HG03045 (cell line): ENCODE data around the gene EEF1AKMT4.
"Not testable (repeated sequence)": the region's sequence is repeated elsewhere in the genome, so short reads cannot be mapped to it uniquely, and the experiment has no call there.

ENCODE experiments used
- ATAC-seq: cut with Tn5 transposase; IDR thresholded peaks from one replicate; pipeline ENCODE4 v1.9.1; 2021; ENCODE audit warnings: mild to moderate bottlenecking, moderate library complexity; ENCODE audit not compliant: unreplicated experiment

EEF1AKMT4 gene

DNA sequence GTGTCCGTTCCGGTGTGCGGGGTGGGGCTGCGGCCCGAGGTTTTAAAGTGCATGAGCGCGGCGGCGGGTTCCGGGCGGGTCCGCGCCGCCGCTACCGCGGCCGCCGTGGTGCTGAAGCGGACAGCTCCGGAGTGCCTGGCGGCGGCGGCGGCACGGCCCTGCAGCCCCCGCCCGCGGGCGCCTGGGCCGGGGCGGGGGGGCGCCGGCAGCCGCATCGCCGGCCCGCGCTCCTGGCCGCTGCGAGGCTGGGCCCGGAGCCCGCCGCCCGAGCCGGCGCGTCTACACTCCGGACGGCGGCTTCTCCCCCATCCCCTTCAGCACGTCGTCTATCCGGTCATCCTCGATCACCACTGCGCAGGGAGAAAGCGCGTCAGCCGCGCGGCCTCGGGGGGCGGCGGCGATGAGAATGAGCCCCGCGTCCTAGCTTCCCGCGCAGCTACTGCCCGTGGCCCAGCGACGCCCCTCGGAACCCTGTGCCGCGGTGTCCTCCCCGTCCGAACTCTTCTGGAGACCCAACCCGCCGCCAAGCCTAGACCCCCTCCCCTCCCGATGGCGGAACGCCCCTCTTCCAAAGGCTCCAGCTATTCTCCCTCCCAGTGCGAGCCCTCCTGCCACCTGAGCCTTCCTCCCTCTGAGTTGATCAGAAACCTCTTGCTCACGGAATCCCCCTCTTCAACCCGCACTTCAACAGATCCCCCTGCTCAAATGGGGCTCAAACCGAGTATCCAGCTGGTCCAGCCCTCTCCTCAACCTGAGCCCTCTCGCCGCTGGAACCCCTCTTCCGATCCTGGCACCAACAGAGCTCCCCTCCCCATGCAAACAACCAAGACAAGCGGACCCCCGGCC lies 10.6 kb downstream of the EEF1AKMT4 start:
- ATAC-seq, result no peak

- ATAC-seq, result no peak
Observed at GRCh38 chr3:184260724-184261269, 11.3 kb downstream of the EEF1AKMT4 start.

GRCh38 chr3:184261270-184261853 lies 11.9 kb downstream of the EEF1AKMT4 start, which contains the start of gene CAMK2N2:
CAMK2N2 (minus strand) TSS chr3:184261553; CDS start chr3:184261285, 268 bp downstream.
- no peak for ATAC-seq

GRCh38 chr3:184261854-184262763 lies 12.6 kb downstream of the EEF1AKMT4 start:
- no peak for ATAC-seq

GRCh38 chr3:184262764-184263179 lies 13.3 kb downstream of the EEF1AKMT4 start:
- no peak for ATAC-seq

- not testable (repeated sequence) for ATAC-seq
Observed at GRCh38 chr3:184267249-184267648, 17.8 kb downstream of the EEF1AKMT4 start.

DNA sequence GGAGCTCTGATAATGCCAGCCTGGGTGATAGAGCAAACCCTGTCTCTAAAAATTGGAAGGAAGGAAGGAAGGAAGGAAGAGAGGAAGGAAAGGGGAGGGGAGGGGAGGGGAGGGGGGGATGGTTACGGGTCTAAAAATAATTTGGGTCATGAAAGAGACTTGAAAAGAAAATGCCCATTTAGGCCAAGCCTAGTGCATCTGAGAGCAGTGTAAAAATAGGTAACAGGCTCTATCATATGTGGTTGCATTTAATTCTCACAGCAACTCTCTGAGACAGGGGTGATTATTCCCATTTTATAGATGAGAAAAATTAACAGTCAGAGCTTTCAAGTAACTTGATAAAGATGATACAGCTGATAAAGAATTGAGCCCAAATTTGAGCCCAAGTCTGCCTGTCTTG lies 22.8 kb downstream of the EEF1AKMT4 start:
- no peak for ATAC-seq

DNA sequence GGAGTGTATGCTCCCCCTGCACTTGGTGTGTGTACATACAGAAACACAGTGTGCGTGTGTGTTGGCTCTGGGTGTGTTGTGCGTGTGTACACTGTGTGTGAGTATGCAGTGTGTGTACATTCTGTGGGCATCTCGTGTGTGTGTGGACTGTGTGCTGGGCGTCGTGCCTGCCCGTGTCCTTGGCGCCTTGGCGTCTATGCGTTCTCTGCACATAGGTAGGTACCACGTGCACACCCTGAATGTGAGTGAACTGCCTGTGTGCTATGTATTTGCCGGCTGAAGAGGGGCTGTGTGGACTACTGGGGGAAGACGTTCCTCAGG lies 25.9 kb downstream of the EEF1AKMT4 start:
- ATAC-seq, result no peak

GRCh38 chr3:184275961-184276910 lies 26.8 kb downstream of the EEF1AKMT4 start, which contains the start of gene ECE2:
ECE2 (plus strand) TSS chr3:184276022; CDS start chr3:184276154, 132 bp downstream.
- ATAC-seq, result no peak

- no peak for ATAC-seq
Observed at GRCh38 chr3:184277366-184277765, 27.9 kb downstream of the EEF1AKMT4 start.

GRCh38 chr3:184282941-184283340 lies 33.5 kb downstream of the EEF1AKMT4 start:
- no peak for ATAC-seq

DNA sequence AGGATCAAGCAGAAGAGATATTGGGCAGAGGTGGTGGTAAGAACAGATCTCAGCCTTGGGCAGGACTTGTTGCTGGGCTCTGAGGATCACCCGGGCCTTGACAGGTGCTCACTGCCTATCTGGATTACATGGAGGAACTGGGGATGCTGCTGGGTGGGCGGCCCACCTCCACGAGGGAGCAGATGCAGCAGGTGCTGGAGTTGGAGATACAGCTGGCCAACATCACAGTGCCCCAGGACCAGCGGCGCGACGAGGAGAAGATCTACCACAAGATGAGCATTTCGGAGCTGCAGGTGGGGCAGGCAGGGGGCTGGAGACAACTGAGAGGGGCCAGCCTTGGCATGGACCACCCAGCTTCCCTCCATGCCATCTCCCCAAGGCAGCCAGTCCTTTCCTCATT lies 34.2 kb downstream of the EEF1AKMT4 start:
- ATAC-seq, result no peak

- no peak for ATAC-seq
Observed at GRCh38 chr3:184284696-184285095, 35.2 kb downstream of the EEF1AKMT4 start.

- ATAC-seq, result no peak
Observed at GRCh38 chr3:184289426-184289938, 40.0 kb downstream of the EEF1AKMT4 start.

DNA sequence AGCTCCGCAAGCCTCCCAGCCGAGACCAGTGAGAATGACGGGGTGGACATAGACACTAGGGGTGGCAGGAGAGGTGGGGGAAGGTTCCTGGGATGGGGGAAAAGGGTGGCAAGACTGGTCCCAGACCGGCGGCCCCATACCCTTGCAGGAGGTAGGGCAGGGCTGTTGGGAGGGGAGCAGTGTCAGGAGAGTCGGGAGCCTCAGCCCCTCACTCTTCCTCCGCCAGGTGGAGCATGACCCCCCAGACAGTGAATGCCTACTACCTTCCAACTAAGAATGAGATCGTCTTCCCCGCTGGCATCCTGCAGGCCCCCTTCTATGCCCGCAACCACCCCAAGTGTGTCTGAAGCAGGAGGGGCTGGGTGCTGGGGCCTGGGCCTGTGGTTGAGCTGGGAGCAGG lies 40.9 kb downstream of the EEF1AKMT4 start:
- no peak for ATAC-seq

DNA sequence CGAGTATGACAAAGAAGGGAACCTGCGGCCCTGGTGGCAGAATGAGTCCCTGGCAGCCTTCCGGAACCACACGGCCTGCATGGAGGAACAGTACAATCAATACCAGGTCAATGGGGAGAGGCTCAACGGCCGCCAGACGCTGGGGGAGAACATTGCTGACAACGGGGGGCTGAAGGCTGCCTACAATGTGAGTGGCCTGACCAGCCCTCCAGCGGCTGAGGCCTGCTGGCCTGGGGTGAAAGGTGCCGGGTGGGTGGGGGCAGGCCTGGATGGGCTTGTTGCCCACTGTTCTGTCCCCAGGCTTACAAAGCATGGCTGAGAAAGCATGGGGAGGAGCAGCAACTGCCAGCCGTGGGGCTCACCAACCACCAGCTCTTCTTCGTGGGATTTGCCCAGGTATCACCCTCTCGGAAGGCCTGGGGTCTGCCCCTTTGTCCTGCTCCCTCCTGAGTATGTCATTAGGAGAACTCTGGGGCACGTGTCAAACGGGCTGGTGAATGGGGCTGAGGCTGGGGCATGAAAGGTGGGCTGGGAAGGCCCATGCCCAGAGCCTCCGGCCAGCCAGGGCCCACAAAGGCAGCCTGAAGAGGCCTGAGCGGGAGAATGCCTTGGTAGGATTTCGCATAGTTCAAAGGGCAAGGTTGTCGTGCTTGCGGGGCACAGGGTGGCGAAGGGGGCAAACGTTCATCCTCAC lies 41.7 kb downstream of the EEF1AKMT4 start:
- no peak for ATAC-seq

- ATAC-seq, result no peak
Observed at GRCh38 chr3:184291738-184292445, 42.4 kb downstream of the EEF1AKMT4 start.

- ATAC-seq, result no peak
Observed at GRCh38 chr3:184295771-184296170, 46.3 kb downstream of the EEF1AKMT4 start.
